Hematopoietic multipotent progenitor cell (in vitro differentiated cells): Measurements from ENCODE around the gene GDF11. TPM values are rescaled to one million over a fixed set of nuclear protein-coding genes. Genes with fewer than 3 reads are reported as not detected.
A peak's percentile ranks its signal among the peaks of the same experiment; 100 is the strongest.

Experiments used
- DNase-seq, 3 donors: peaks; one replicate each; pipeline ENCODE4 v3.0.0-alpha.2; 2011 to 2015; ENCODE audit warnings: low read depth in 2 of 3, low spot score in 2 of 3
- total RNA-seq: library from RNA; depleted of rRNA; stranded (reverse); fragments of >200 nt; gene quantifications from one replicate; pipeline ENCODE4 v1.2.3, GENCODE V29; 2012

GDF11 gene
- total RNA-seq, result 17.5 TPM

DNA sequence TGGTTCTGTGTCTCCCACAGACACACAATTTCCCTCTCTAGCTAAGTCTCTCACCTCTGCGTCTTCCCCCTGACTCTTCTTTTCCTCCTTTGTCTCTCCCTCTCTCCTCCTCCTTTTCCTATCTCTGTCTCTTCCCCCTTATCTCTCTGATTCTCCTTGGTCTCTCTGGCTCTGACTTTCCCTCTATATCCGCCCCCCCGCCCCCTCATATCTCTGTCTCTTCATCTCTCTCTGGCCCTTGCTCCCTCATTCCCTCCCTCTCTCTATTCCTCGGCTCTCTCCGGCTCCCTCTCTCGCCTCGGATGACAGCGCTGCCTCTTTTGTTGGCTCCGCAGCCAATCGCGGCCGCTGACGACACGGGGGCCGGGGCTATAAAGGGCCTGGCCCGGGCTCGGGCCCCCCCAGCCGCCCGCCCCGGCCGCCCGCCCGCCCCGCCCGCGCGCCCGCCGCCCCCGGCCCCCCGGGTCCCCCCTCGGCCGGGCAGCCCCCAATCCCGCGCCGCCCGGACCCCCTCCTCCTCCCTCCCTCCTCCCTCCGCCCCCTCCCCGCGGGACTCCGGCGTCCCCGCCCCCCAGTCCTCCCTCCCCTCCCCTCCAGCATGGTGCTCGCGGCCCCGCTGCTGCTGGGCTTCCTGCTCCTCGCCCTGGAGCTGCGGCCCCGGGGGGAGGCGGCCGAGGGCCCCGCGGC lies at the start of gene GDF11:
TSS of gene GDF11 (plus strand) at position 404 of the 687 bp plus-strand sequence. CDS start at position 599, 195 bp downstream.
- DNase-seq, result peak in 2 of 3 donors; percentile 68 to 85

DNA sequence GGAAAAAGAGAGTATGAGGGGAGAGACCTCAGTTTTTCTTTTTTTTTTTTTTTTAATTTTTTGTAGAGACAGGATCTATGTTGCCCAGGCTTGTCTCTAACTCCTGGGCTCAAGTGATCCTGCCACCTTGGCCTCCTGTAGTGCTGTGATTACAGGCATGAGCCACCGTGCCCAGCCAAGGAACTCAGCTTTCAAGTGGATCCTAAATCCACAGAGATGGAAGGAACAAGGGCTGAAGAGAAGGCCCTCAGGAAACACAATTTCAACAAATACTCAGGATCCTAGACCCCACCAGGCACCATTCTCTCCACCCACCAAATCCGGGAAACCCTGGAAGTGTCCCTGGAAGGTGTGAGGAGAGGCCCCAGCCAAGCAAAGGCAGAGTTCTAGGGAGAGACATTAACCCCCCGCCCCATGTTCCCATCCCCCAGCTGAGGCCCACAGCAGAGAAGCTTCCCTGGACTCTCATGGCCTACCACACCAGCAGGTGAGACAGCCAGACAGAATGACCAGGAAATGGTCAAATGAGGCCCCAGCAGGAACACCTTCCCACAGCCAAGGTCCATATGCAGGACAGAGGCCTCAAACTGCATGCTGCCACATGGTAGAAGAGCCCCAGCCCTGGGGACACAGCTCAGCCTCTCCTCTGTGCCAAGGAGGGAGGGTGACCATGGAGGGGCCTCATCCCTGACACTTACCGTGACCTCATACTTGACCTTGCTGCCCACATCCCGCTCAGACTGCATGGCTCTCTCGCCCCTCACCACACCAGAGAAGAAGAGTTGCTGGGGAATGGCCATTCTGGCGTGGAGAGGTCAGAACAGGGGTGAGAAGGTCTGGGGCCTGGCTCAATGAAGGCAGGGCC lies 49.4 kb upstream of the GDF11 start:
- DNase-seq, result no peak

- DNase-seq, result no peak
Observed at GRCh38 chr12:55694188-55694515, 48.8 kb upstream of the GDF11 start.

DNA sequence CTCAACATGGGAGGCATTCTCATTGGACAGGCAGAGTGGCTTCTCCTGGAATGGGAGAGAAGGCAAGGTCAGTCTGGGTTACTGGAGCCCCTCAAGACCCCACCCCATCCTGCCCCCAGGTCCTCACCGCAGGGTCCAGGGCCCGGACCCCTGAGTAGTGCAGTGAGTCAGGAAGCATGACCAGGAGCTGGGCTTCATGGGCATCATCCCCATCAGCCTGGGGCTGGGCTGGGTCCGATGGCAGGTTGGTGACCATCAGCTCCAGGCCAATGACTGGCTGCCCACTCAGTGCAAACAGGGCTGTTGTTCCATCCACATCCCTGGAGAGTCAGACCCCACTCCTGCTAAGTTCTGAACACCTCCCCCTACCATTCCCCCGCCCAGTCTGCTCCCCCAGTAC lies 48.3 kb upstream of the GDF11 start:
- DNase-seq, result no peak

DNA sequence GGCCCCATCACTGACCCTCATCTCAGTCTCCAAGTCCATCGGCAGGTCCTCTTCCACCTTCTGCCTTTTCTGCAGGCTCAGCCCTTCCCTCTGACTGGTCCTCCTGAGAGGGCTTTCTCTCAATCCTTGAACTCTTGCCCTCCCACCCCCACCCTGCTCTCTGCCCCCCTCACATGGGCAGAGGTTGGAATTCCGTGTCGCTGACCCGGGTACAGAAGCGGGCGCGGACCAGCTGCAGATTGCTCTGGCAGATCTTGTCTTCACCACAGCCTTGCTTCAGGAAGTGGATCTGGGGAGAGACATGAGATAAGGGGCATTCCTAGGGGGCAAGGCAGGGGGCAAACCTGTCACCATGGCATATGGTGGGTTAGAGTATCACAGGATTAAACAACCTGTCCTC lies 47.6 kb upstream of the GDF11 start:
- no peak for DNase-seq

- no peak for DNase-seq
Observed at GRCh38 chr12:55696141-55696540, 46.8 kb upstream of the GDF11 start.

- no peak for DNase-seq
Observed at GRCh38 chr12:55696796-55697462, 46.0 kb upstream of the GDF11 start.

GRCh38 chr12:55697686-55698085 lies 45.2 kb upstream of the GDF11 start:
- DNase-seq, result no peak

DNA sequence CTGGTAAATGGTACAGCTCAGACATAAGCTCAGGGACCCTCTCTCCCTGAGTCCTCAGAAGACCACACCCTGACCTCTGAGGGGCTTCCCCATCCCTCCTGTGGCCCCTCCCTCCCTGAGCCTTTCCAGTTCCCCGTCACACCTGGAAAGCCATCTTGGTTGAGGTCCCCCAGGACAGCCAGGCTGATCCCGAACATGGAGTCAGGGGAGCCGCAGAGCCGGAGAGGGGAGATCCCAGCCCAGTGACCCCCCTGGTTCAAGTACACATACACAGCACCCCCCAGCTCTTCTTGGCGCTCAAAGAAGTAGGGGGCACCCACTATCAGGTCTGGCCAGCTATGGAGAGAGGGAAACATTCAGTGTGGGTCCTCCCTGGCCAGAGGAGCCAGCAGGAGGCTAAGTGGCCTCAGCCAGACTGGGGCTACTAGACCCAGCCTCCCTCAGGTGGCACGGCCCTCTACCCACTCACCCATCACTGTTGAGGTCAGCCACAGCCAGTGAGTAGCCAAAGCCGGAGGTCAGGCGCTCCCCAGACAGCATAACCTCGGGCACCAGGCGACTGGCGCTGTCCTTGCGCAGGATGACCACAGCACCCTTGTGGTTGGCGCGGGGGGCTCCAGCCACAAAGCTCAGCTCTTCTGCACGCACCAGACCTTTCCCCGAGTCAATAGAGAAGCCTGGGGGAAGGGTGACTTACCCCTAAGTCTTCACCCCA lies 44.5 kb upstream of the GDF11 start:
- DNase-seq, result no peak

GRCh38 chr12:55698965-55699364 lies 44.0 kb upstream of the GDF11 start:
- DNase-seq, result no peak

GRCh38 chr12:55699471-55700055 lies 43.4 kb upstream of the GDF11 start:
- no peak for DNase-seq

GRCh38 chr12:55700255-55701018 lies 42.5 kb upstream of the GDF11 start:
- DNase-seq, result no peak

- DNase-seq, result no peak
Observed at GRCh38 chr12:55702861-55703260, 40.1 kb upstream of the GDF11 start.

- no peak for DNase-seq
Observed at GRCh38 chr12:55703288-55703687, 39.6 kb upstream of the GDF11 start.

DNA sequence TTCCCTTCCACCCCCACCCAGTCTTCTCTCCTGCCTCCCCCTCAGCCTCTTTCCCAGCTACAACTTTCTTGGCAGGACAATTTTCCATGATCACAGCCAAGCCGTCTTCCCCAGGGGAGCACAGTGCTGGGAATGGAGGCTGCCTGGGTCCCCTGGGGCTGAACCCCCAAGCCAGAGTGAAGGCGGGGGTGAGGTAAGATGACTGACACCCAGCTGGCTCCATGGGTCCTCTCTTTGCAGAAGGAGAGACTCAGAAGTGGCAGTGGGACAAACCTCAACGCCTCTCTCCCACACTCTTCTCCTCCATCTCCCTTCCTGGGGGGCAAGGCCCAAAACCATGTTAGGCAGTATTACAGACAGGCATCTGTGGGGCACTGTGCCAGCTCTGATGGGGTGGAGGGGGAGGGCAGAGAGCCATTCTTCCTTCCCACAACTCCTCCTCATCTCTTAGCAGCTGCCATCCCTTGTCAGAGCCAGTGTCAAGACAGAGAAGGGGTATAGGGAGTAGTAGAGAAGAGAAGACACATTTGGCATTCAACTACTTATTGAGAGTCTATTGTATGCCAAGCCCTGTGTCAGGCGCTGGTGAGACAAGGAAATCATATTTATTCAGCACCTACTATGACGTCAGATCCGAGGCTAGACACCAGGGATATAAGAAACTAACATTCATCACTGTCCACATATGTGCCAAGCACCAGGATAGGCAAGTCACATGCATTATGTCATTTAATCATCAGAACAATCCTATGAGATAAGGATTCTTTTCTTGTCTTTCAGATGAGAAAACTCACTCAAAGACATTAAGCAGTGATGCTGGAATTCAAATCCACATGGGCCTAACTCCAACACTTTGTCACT lies 38.8 kb upstream of the GDF11 start:
- DNase-seq, result no peak

DNA sequence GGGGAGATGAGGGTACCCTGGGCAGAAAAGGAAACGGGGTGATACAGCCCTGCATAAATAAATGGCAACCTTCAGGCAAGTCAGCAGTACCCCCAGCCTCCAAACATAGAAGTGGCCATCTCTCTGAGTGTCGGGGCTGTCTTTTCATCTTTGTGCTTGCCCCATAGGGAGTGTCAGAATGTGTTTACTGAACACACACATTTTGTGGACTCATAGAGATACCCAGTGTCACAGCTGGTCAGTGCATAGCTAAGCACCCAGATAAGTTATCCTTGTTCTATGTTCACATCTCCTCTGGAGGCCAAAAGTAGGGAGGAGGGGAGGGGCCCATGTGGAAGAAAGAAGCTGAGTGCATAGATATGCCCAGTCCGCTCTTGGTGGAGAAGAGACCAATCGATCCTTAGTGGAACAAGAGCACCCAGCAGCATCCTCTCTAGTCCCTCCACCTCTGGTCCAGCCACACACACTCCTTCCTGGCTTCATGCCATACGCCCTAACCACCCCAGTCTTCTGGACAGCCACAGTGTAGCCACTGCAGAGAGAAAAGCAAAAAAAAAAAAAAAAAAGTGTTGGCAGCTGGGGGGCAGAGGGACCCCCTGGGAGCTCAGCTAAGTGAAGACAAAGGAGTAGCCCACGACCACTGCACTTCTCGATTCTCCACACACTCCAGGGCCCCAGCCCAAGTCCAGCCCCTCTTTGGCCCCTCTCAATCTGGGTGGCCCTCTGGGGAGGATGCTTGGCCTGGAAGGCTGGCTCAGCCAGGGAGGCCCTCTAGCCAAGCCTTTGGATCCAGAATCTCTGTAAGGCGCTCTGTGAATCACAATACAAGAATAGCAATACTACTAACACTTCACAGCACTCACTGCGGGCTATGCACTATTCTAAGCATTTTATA lies 37.9 kb upstream of the GDF11 start:
- DNase-seq, result no peak

DNA sequence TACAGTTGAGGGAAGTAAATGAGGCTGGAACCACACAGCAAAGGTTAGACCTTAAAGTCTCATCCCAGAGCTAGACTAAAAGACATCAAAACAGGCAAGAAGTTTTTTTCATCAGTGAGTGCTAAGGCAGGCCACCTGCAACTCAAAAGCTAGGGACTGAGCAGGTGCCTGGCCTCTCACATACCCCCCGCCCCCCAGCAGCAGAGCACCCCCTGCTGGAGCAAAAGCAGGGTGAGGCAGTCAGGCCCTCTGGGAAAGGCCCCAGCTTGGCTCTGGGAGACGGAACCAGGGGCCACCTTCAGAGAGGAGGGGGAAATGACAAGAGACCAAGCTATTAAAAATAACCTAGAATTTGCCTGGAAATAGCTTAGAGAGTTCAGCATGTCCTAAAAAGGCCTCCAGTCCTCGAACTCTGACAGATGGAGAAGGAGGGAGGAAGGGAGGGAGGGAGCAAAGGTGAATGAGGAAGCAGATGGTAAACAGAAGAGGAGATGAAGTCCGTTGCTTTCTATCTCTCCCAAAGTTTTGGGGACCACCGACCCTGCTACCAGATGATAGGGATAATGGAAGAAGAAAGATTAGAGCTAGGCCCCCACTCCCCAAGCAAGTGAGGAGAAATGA lies 37.0 kb upstream of the GDF11 start:
- peak in 1 of 3 donors; percentile 40 for DNase-seq
